Measurements from ENCODE around the gene TBX4.

- TF ChIP-seq EZH2 (IDR thresholded peaks at IDR 0.05; ENCODE audit: insufficient read depth, poor library complexity, severe bottlenecking) (no peak), EZH2phosphoT487 (IDR thresholded peaks at IDR 0.05; ENCODE audit: insufficient read depth, low read depth) (no peak)
Observed at GRCh38 chr17:61520897-61521296, 68.7 kb downstream of the TBX4 start.
